Stimulated activated CD4-positive, alpha-beta T cell treated with anti-CD3 and anti-CD28 coated beads, TNF-alpha, amount 100 ng/mL, for 24 hours (primary cell): ENCODE measurements around the gene GID4.
A peak's percentile ranks its signal among the peaks of the same experiment; 100 is the strongest.

ENCODE experiments used
- DNase-seq, 3 experiments: peaks; one replicate each; pipeline ENCODE4 v3.0.0-alpha.2; 2020; ENCODE audit warnings: low read depth in 3 of 3

Gene GID4

GRCh38 chr17:18043491-18043890 lies 4.3 kb downstream of the GID4 start:
- no peak for DNase-seq

GRCh38 chr17:18044609-18045008 lies 5.4 kb downstream of the GID4 start:
- no peak for DNase-seq

GRCh38 chr17:18045691-18046350 lies 6.6 kb downstream of the GID4 start:
- DNase-seq: no peak

GRCh38 chr17:18055597-18055996 lies 16.4 kb downstream of the GID4 start:
- no peak for DNase-seq

GRCh38 chr17:18056214-18056613 lies 17.0 kb downstream of the GID4 start:
- DNase-seq: no peak

GRCh38 chr17:18059283-18059682 lies 20.1 kb downstream of the GID4 start:
- no peak for DNase-seq

- DNase-seq: no peak
Observed at GRCh38 chr17:18064053-18064452, 24.8 kb downstream of the GID4 start.

GRCh38 chr17:18065546-18065945 lies 26.3 kb downstream of the GID4 start:
- DNase-seq: no peak

GRCh38 chr17:18066866-18067265 lies 27.7 kb downstream of the GID4 start:
- DNase-seq: no peak

- no peak for DNase-seq
Observed at GRCh38 chr17:18069101-18069500, 29.9 kb downstream of the GID4 start.

GRCh38 chr17:18070861-18071340 lies 31.7 kb downstream of the GID4 start:
- DNase-seq: no peak

- DNase-seq: no peak
Observed at GRCh38 chr17:18071751-18072150, 32.5 kb downstream of the GID4 start.

- DNase-seq: no peak
Observed at GRCh38 chr17:18074566-18075272, 35.5 kb downstream of the GID4 start.

GRCh38 chr17:18076936-18077335 lies 37.7 kb downstream of the GID4 start:
- no peak for DNase-seq

- no peak for DNase-seq
Observed at GRCh38 chr17:18079543-18079942, 40.3 kb downstream of the GID4 start.

- DNase-seq: no peak
Observed at GRCh38 chr17:18084256-18084655, 45.0 kb downstream of the GID4 start.

GRCh38 chr17:18087610-18088491 lies 48.6 kb downstream of the GID4 start, which contains the start of gene DRG2:
Gene DRG2, plus strand, starts transcription at chr17:18087948. Its CDS starts 76 bp downstream, at chr17:18088024.
- DNase-seq: peak; percentile 79 to 89 (median 86)

- no peak for DNase-seq
Observed at GRCh38 chr17:18089613-18090012, 50.4 kb downstream of the GID4 start.

GRCh38 chr17:18093616-18094408 lies 54.6 kb downstream of the GID4 start:
- DNase-seq: peak in 1 of 3 experiments; percentile 20

GRCh38 chr17:18094409-18094807 lies 55.2 kb downstream of the GID4 start:
- no peak for DNase-seq

GRCh38 chr17:18099516-18099915 lies 60.3 kb downstream of the GID4 start:
- no peak for DNase-seq
